ENCODE measurements around the gene PACSIN2.
"Not testable (repeated sequence)": the region's sequence is repeated elsewhere in the genome, so short reads cannot be mapped to it uniquely, and the experiment has no call there.

Gene PACSIN2

GRCh38 chr22:42992092-42992491 is 22.9 kb downstream of the PACSIN2 start:
- DNase-seq (ENCODE audit: low spot score): no peak

- DNase-seq (ENCODE audit: low spot score): peak; percentile 76
These were observed 23.8 kb downstream of the PACSIN2 start for GRCh38 chr22:42991010-42991651.

- DNase-seq (ENCODE audit: low spot score): peak; percentile 88
These were observed 24.7 kb downstream of the PACSIN2 start for GRCh38 chr22:42990131-42990838.

- no peak for DNase-seq (ENCODE audit: low spot score)
These were observed 28.8 kb downstream of the PACSIN2 start for GRCh38 chr22:42986115-42986514.

- no peak for DNase-seq (ENCODE audit: low spot score)
These were observed 29.4 kb downstream of the PACSIN2 start for GRCh38 chr22:42985531-42985905.

- no peak for DNase-seq (ENCODE audit: low spot score)
These were observed 30.0 kb downstream of the PACSIN2 start for GRCh38 chr22:42984814-42985530.

GRCh38 chr22:42984397-42984796 is 30.6 kb downstream of the PACSIN2 start:
- DNase-seq (ENCODE audit: low spot score): no peak

- DNase-seq (ENCODE audit: low spot score): no peak
These were observed 31.5 kb downstream of the PACSIN2 start for GRCh38 chr22:42983470-42983869.

GRCh38 chr22:42979606-42980005 is 35.3 kb downstream of the PACSIN2 start:
- no peak for DNase-seq (ENCODE audit: low spot score)

- DNase-seq (ENCODE audit: low spot score): no peak
These were observed 36.4 kb downstream of the PACSIN2 start for GRCh38 chr22:42978453-42979103.

GRCh38 chr22:42977569-42977968 is 37.4 kb downstream of the PACSIN2 start:
- no peak for DNase-seq (ENCODE audit: low spot score)

- no peak for DNase-seq (ENCODE audit: low spot score)
These were observed 38.6 kb downstream of the PACSIN2 start for GRCh38 chr22:42976217-42976933.

GRCh38 chr22:42974223-42974622 is 40.7 kb downstream of the PACSIN2 start:
- DNase-seq (ENCODE audit: low spot score): no peak

GRCh38 chr22:42973536-42973881 is 41.4 kb downstream of the PACSIN2 start:
- no peak for DNase-seq (ENCODE audit: low spot score)

- DNase-seq (ENCODE audit: low spot score): no peak
These were observed 42.1 kb downstream of the PACSIN2 start for GRCh38 chr22:42972649-42973535.

GRCh38 chr22:42971473-42971860 is 43.5 kb downstream of the PACSIN2 start:
- not testable (repeated sequence) for DNase-seq (ENCODE audit: low spot score)

- DNase-seq (ENCODE audit: low spot score): no peak
These were observed 44.9 kb downstream of the PACSIN2 start for GRCh38 chr22:42970029-42970428.

GRCh38 chr22:42969348-42969975 is 45.5 kb downstream of the PACSIN2 start:
- no peak for DNase-seq (ENCODE audit: low spot score)

- no peak for DNase-seq (ENCODE audit: low spot score)
These were observed 47.0 kb downstream of the PACSIN2 start for GRCh38 chr22:42967933-42968332.

- no peak for DNase-seq (ENCODE audit: low spot score)
These were observed 47.9 kb downstream of the PACSIN2 start for GRCh38 chr22:42967005-42967404.

- DNase-seq (ENCODE audit: low spot score): no peak
These were observed 48.5 kb downstream of the PACSIN2 start for GRCh38 chr22:42966497-42966896.

Data from hepatic stellate cell (primary cell).